GM19452 (cell line): Measurements from ENCODE around the gene FLOT1.

ENCODE experiments used
- ATAC-seq: cut with Tn5 transposase; IDR thresholded peaks from one replicate; pipeline ENCODE4 v1.9.1; 2021; ENCODE audit not compliant: unreplicated experiment

FLOT1 gene

DNA sequence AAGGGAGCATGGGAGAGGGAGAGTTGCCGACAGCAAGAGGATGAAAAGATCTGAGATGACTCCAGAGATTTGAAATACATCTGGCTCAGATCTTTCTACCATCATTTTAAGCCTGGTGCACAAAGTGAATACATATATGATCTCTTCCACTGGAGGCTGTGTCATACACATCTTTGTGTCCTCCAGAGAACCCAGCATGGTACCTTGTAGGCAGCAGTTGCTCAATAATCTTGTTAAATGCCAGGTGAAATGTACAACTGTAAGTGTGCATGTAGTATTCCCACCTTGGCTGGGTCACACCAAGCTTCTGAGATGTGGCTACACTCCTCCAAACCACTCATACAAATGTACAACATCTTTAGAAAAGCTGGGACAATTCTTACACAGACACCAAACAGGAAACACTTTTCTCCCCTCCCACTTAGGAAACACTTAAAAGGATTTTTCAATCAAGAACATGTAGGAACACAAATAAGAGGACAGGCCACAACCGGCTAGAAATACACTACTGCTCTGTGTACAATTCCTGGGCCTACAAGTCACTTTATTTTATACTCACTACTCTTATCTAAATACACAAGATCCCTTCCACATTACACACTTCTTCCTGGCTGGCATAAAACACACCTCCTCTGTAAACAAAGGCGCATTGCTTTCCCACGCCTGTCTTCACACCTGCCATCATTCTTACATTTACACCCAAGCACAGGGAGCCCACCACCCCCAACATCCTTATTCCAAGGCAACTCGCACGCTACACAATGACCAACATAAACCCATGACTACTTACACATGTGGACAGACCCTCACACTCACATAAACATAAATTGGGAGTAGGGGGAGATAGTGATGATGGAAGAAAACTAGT lies 5.6 kb upstream of the FLOT1 start:
- no peak for ATAC-seq

DNA sequence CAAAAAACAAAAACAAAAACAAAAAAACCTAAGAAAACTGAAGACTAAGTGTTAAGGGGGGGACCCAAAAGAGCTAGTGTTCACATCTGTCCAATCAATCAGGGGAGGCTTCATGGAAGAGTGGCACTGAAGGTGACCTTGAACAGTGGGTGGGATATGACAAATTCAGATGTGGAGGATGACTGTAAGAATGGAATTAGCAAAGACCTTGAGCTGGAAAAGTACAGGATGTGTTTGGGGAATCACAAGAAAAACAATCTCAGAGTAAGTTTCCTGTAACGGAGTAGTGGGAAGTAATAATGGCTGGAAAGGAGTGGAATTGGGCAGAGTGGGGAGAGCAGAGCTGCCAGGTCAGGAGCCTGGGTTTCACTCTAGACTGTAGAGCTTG lies 4.8 kb upstream of the FLOT1 start:
- ATAC-seq = no peak

DNA sequence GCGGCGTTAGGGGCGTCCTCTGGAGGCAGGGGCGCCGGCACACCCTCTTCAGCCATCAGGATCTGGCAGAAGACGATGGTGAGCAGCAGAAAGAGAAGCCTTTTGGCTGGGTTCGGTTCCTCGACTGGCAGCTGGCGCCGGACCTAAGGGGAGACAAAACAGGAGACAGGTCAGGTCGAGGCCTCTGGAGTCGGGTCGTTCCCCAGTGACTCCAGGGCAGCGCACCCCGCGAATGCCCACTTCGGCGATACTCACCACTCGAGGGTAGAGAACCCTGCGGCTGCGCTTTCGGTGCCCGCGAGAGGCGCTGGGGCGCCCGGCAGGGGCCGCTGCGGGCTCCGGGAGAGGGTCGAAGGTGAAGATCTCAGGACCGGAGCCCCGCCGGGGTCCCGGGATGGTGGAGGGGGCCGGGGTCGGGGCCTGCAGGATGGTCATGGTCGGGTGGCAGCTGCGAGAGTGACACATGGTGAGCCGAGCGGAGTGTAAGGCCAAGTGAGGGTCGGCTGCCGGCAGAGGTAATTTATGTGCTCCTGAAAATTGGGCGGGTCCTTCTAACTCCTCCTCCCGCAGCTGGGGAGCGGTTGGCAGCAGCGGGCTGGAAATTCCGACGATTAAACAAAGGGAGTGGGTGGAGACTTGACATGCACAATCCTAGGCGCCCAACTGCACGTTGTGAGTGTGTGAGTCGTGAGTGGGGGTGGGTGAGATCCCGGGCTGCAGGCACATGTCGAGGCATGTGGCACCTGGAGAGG lies 1.7 kb upstream of the FLOT1 start, which contains the start of gene IER3:
Gene IER3 (minus strand): TSS at position 494 of the 752 bp plus-strand sequence. CDS start 29 bp downstream, at position 465.
- no peak for ATAC-seq

DNA sequence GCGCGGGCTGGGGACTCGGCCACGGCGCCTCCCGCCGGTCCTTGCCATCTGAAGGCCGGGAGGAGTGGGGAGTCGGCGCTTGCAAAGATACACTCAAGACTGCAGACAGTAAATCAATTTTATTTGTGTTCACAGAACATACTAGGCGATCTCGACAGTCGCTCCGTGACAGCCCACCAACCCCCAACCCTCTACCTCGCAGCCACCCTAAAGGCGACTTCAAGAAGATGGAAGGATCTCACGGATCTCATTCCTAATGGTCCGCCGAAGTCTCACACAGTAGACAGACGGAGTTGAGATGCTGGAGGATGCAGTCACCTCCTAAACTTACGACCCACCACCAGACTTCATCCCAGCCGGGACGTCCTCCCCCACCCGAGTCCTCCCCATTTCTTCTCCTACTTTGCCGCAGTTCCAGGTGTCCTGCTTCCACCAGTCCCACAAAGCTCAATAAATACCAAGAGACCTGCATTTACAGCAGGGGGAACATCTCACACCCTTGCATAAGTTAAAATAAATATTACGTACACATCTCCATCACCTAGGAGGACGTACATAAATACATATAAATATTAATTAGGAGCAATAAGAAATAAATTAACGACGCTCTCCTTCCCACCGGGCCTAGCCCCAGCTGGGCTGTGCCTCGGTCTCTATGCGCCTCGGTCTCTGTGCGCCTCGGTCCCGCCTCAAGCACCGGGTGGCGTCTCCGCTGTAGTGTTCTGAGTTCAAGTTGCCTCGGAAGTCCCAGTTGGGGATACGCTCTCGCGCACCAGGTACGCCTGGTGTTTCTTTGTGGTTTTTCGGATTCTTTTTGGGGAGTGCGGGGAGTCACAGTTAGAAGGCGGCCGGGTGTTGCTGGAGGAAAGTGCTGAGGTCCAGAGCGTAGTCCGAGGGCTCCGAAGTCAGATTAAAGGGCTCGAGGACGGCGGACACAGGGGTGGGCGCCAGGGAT lies 889 bp upstream of the FLOT1 start:
- ATAC-seq = no peak

DNA sequence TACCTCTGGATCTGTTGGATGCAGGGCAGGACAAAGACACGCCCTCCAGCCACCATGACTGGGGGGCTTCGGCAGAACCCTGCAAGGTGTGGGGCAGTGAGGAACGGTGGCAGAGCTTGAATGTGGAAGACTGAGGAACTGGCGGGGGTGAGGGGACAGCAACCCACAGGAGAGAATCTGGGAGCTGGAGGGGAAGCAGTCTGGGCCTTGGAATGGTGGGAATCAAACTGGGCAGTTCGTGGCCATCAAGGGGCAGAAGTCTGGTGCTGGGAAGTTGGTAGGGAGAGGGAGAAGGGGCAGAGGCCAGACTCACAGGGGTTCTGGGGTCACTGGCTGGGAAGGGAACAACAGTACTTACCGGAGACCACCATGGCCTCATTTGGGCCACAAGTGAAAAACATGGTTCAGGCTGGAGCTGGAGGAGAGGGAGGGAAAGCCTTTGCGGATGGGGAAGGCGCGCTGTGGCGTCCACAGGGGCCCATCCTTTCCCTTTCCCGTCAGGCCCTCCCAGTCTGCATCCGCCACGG lies 635 bp downstream of the FLOT1 start:
- no peak for ATAC-seq

DNA sequence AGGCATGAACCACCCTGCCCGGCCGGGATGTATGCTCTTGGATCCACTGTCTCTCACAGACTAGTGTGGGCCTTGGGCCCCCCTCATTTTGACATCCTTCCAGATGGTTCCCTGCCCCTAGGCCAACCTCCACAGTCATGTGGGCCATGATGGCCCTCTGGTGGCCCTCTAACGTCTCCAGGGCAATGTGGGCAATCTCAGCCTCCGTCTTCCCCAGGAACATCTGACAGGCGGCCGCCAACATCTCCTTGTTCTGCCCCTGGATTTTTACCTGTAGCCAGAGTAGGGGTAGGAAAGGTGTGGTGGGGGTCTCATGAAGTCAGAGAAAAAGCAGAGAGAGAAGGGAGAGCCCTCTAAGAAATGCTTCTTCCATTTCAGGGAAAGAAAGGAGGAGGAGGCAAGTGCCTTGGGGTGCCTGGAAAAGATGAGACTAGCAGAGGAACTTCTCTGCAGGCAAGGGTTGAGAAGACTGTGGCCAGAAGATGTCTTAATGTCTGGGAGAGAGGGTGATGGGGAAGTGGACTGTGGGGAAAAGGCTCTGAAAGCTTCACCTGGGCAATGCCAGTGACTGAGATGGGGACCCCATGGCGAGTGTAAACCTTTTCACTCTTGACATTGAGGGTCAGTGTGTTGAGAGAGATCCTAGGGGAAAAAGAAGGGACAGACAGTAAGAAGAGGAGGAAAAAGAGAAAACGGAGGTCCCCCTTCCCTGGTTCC lies 1.3 kb downstream of the FLOT1 start:
- ATAC-seq = no peak

DNA sequence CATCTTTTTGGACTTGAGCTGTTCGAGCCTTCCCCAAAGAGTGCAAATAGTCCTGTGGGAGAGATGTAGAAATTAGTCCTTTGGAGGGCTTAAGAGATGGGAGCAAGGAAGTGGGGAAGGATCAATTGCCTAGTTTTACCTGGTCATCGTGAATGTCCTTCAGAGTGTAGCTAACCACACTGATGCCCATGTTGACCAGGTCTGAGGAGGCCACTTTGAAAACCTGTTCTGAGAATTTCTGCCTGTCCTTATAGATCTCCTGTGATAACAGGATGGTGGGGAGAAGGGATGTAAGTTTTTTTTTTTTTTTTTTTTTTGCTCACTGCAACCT lies 2.0 kb downstream of the FLOT1 start:
- no peak for ATAC-seq

DNA sequence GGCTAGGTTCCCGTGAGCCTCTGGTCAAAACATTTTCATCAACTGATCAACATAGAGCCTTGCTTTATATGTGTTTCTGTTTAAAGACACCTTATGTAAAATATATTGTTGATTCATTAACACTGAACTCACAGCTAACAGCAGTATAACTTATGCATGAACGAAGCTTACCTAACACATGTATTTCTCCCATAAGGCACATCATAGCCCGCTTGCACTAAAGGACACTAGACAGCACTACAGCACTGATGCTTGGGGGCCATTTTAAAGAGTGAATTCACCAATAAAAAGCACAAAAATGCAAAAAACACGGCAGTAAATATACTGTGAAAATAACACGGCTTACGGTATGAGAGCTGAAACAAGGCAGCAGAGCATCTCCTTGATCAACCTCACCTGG lies 4.0 kb downstream of the FLOT1 start:
- ATAC-seq = no peak

DNA sequence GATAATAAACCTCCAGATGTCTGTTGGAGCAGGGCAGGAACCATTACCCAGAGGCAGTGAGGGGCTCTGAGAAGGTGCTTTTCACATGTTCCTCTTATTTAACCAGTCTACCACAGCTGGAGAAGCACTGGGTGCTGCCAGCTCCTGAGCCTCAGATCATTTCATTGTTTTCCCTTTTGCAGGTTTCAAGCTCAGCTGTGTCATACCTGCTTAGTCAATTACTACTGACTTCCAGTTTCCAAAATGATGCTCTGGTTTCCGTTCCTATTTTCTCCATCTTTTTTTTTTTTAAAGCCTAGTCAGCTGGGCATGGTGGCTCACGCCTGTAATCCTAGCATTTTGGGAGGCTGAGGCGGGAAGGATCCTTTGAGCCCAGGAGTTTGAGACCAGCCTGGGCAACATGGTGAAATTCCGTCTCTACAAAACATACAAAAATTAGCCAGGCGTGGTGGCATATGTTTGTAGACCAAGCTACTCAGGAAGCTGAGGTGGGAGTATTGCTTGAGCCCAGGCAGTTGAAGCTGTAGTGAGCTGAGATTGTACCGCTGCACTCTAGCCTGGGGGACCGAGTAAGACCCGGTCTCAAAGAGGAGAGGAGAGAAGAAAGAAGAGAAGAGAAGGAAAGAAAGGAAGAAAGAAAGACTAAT lies 6.7 kb downstream of the FLOT1 start:
- no peak for ATAC-seq

DNA sequence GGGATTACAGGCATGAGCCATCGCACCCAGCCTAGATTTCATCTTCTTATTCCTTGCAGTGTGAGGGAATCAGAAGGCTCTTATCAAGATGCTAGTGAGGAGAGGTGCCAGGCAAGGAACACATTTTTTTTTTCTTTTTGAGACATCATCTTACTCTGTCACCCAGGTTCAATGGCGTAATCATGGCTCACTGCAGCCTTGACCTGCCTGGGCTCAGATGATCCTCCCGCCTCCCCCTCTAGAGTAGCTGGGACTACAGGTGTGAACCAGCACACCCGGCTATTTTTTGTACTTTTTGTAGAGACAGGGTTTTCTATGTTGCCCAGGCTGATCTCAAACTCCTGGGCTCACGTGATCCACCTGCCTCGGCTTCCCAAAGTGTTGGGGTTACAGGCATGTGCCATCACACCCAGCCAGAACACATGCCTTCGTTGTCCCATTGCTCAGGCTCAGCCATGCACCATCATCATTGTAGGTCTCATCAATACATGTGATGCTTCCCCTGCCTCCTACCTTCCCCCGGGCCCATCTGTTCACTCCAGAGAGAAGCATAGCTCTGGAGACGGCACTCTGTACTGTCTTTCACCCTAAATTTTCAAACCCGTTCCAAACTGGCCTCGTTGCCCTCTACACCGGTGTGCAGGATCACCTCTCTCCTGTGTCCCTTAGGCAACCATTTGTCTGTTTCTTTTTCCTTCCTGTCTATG lies 10.1 kb downstream of the FLOT1 start:
- no peak for ATAC-seq

DNA sequence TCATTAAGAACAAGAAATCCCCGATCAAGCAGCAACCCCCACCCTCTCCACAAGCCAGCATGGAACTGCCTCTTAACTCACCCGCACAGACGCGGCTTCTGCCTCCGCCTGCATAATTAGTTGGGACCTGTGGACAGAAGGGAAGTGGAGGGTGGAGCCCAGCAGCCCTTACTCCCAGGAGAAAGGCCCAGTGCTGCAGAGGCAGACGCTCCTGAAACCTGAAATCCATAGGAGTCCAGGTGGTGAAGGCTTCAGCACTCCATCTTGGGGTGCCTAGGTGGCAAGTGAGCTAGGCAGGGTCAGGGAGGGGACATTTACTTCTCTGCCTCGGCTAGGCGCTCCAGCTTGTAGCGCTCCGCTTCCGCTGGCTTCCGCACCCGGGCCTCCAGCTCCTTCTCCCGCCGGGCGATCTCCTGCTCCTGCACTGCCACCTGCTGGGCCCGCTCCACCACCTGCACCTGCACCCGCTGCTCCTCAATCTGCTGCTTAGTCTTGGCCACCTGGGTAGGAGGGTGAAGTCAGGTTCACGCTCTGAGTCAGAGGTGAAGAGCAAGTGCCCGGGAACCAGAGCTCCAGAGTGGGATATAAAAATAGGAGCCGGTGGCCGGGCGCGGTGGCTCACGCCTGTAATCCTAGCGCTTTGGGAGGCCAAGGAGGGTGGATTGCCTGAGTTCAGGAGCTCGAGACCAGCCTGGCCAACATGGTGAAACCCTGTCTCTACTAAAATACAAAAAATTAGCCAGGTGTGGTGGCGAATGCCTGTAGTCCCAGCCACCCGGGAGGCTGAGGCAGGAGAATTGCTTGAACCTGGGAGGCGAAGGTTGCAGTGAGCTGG lies 11.7 kb downstream of the FLOT1 start:
- ATAC-seq = peak; percentile 58

DNA sequence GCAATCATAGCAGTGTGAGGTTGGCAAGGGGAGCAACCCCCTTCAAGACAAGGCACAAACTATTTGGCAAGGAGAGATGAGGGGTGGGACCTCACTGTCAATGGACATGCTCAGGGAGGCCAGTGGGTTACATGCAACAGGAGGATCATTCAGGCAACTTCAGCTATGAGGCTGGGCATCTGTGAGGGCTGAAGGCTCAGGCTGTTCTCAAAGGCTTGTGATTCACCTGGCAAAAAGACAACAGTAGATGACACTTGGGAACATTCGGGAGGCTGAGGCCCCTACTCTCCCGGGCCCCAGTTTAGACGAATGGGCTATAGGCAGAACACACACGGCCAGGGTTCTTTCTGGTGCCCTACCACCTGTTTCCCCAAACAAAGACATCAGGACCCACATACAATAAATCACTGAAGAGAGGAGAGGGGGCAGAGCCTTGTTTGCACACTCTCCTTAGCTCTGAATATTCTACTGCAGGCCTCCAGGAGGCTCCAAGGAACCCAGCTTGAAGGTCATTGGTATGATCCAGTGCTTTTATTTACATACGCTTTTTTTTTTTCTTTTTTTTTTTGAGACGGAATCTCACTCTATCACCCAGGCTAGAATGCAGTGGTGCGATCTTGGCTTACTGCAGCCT lies 14.4 kb downstream of the FLOT1 start:
- ATAC-seq = no peak

DNA sequence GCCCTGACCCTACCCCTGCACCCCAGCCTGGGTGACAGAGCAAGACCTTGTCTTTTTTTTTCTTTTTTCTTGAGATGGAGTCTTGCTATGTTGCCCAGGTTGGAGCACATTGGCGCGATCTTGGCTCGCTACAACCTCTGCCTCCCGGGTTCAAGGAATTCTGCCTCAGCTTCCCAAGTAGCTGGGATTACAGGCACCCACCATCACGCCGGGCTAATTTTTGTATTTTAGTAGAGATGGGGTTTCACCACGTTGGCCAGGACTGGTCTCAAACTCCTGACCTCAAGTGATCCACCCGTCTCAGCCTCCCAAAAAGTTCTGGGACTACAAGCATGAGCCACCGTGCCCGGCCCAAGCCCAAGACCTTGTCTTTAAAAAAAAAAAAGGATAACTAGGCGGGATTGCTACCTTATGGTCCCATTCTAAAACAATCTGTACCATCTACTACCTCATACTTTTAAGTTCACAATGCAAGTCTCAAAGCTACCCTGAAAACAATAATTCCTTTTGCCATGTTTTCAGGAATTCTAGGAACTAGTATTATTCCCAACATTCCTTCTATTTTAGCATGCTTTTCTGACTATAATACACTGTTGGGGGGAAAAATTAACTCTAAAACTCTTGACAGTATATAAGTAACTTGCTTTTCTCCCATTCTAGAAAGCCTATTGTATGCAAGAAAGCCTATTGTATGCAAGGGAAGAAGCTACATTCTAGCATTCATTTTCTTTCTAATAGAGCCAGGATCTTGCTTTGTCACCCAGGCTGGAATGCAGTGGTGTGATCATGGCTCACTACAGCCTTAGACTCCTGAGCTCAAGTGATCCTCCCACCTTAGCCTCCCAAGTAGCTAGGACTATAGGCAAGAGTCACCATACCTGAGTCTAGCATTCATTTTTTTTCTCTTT lies 15.7 kb downstream of the FLOT1 start:
- ATAC-seq = no peak

DNA sequence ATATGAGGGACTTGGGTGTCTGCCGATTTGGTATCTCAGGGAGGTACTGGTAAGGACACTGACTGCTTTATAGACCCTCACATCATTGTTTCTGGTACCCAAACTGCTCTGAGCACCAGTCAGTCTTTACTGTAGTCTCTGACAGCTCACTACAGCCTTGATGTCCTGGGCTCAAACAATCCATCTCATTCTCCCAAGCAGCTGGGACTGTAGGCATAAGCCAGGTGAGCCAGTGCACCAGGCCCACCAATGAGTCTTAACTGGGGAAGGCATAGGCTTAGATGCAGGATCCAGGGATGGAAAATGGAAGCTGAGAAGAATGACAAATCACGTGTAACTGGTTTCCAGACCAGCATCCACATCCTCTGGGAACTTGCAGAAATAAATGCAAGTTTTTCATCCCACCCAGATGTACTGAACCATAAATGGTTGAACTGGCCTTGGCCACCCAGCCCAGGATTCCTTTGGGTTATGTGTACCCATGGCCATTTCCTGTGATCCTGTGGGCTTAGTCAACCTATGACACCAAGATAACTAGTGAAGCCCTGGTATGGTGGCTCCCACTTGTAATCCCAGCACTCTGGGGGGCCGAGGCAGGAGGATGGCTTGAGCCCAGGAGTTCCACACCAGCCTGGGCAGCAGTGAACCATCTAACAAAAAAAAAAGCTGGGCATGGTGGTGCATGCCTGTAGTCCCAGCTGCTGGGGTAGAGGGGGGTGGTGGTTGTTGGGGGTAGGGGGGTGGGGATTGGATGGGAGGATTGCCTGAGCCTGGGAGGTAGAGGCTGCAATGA lies 16.6 kb downstream of the FLOT1 start:
- ATAC-seq = no peak

DNA sequence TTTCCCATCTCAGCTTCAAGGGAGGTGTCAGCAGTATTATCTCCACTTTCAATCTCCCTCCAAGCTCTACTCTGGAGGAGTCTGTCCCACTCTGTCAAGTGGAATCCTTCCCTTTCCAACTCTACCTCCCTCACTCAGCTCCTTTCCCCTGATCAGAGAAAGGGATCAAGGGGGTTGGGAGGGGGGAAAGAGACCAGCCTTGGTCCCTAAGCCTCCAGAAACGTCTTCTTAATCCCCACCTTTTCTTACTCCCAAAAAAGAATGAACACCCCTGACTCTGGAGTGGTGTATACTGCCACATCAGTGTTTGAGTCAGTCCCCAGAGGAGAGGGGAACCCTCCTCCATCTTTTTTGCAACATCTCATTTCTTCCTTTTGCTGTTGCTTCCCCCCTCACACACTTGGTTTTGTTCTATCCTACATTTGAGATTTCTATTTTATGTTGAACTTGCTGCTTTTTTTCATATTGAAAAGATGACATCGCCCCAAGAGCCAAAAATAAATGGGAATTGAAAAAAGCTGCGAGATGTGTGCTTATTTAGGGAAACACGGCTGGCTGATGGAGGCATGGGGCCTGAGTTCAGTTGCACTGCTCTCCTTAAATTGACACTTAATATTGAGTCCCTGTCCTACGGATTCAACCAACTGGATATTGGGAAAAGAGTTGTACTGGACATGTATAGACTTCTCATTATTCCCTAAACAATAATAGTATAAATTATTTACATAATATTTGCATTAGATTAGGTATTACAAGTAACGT lies 17.4 kb downstream of the FLOT1 start:
- ATAC-seq = no peak
